HG03378 (cell line): ENCODE measurements around the gene TLE7.

Source experiments
- ATAC-seq: cut with Tn5 transposase; IDR thresholded peaks from one replicate; pipeline ENCODE4 v1.9.1; 2021; ENCODE audit warnings: mild to moderate bottlenecking, moderate library complexity; ENCODE audit not compliant: unreplicated experiment

TLE7 gene

GRCh38 chr16:71414038-71414437 lies 27.8 kb downstream of the TLE7 start:
- no peak for ATAC-seq

DNA sequence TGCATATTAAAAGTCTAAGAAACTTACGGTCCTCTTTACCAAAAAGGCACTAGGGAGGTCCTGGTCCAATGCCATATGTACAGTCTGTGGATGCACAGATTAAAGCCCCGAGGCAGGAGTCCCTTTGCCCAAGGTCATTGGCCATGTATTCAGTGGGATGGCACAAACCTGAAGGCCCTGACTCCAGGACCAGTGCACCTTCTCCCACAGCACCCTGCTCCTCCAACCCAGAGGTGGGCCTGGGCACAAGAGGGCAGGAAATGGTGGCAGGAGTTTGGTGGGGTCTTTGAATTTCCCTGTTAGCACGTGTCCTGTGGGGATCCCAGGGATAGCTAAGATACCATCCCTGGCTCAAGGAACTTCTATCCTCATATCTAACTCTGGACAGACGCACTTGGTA lies 28.5 kb downstream of the TLE7 start:
- no peak for ATAC-seq

GRCh38 chr16:71412270-71413160 lies 29.3 kb downstream of the TLE7 start:
- ATAC-seq, result peak; percentile 63

DNA sequence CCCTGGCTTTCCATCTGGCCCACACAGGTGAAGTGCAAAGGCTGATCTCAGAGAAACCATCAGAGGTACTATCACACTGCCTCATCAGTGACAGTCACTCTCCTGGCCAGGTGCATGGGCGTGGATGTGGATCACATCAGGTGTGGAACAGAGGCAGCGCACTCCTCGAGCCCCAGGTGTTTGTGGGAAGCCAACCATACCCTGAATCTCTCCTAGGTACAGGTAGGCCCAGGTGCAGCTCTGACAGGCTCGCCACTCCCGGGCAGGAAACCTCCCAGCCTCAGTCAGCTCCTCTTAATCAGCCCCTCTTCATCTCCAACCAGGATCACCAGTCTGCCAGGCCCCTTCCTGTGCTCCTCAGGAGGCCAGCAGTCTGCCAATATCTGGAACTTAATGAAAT lies 31.7 kb downstream of the TLE7 start:
- ATAC-seq, result no peak

DNA sequence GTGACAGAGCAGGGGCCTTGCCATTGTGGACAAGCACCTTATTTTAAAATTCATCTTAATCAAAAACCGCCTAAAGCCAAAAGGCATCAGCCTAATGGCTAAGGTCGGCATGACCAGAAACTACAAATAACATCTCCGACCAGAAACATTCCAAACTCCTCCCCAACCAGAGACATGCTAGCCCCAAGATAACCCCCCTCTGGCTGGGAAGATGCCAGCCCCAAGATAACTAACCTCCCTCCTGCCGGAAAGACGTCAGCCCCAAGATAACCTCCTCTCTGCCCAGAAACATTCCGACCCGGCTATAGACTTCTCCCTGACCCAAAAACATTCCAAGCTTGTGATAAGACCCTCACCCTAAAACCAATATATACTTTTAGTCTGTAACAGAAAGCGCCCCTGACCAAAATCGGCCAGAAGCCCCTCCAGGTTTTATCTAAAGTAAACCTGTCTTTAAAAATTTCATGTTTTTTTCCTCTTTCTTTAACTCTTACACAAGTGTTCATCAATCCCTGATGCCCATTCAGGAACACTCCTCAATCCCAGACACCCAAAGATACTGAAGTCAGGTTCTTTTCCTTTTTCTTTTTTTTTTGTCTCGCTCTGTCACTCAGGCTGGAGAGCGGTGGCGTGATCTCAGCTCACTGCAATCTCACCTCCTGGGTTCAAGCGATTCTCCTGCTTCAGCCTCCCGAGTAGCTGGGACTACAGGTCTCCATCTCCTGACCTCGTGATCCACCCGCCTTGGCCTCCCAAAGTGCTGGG lies 32.7 kb downstream of the TLE7 start:
- ATAC-seq, result no peak

GRCh38 chr16:71408536-71408935 lies 33.3 kb downstream of the TLE7 start:
- no peak for ATAC-seq

DNA sequence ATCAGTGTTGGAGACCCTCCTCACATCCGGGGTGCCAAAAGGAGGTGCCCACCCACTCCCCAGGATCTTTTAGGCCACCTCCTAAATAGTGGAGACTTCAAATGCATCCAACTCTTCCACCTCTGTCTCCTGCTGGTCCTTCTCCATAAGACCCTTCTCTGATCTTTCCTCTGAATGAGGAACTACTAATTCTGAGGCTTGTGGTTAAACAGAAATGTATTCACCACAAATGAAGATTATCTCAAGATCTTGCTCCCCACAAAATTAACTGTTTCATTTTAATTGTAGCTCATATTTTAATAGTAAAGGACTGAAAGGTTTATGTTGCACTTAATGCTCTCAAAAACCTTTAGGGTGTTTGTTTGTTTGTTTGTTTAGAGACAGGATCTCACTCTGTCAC lies 34.1 kb downstream of the TLE7 start:
- no peak for ATAC-seq

DNA sequence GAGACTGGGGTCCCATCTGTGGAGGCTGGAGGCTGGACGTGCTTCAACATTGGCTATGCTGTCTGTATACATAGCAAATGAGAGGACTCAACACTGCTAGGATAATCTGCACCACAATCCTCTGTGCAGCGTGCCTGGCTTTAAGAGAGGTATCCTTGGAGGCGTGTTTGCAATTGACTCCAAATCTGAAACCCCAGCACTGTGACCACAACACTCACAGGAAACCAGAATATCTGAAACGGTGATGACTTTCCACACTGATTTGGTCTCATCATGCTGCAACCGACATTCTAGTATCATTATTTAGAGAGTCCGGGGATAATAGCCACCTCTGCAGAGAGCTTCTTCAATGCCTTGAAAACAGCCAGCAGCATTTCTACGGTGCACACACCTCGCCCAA lies 35.1 kb downstream of the TLE7 start:
- ATAC-seq, result no peak

- ATAC-seq, result no peak
These were observed 35.5 kb downstream of the TLE7 start for GRCh38 chr16:71406316-71406715.

DNA sequence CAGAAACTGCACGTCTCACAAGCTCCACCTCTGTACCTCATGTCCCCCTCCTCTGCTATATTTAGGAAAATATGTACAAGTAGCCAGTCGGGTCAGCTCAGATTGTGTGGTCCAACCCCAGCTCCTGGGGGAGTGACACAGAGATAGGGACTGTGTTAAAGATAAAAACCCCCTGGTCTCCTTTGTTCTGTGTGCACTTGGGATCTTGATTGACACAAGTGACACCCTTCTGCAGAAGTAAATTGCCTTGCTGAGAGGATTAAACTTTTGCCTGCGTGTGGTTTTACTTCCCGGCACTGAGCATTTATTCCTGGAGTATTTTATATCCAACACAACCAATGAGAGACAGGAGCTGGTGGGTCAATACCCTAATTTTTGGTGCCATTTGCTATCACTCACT lies 37.5 kb downstream of the TLE7 start:
- no peak for ATAC-seq

GRCh38 chr16:71402674-71403073 lies 39.2 kb downstream of the TLE7 start:
- no peak for ATAC-seq

DNA sequence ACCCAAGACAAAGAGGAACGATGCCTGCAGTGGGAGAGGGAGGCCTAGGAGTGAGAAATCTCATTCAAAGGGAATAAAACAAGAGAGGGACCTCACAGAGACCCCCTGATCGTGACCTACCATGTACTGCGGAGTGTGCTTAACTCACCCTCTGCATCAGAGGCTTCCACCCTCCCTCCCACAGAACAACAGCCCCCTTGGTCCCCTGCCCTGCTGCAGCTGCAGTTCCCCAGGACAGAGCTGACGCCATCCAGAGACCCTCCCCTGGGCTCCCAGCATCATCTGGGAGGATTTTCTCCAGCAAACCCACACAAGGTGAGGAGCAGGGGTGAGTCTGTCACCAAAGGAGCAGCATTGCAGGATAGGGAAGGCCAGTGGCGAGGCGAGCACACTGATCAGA lies 39.8 kb downstream of the TLE7 start:
- no peak for ATAC-seq

- no peak for ATAC-seq
These were observed 41.9 kb downstream of the TLE7 start for GRCh38 chr16:71399801-71400563.

GRCh38 chr16:71396594-71396993 lies 45.3 kb downstream of the TLE7 start:
- ATAC-seq, result no peak

DNA sequence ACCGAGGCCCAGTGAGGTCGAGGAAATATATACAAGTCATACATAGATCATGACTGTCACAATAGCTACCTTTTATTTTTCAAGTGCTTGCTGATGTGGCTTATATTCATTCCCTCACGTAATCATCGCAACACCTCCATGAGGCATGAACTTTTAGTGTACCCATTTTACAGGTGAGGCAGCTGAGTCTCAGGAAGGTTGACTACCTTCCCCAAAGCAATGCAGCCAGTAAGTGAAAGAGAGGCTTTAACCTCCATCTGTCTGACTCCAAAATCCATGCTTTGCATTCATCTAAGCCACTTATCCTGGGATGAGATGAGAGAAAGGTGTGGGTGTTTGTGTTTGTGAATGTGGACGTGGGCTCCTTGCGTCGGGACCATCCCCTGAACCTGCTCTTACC lies 52.5 kb downstream of the TLE7 start:
- no peak for ATAC-seq

- no peak for ATAC-seq
These were observed 54.6 kb downstream of the TLE7 start for GRCh38 chr16:71387045-71387871.

GRCh38 chr16:71384073-71384724 lies 57.7 kb downstream of the TLE7 start:
- ATAC-seq, result no peak

DNA sequence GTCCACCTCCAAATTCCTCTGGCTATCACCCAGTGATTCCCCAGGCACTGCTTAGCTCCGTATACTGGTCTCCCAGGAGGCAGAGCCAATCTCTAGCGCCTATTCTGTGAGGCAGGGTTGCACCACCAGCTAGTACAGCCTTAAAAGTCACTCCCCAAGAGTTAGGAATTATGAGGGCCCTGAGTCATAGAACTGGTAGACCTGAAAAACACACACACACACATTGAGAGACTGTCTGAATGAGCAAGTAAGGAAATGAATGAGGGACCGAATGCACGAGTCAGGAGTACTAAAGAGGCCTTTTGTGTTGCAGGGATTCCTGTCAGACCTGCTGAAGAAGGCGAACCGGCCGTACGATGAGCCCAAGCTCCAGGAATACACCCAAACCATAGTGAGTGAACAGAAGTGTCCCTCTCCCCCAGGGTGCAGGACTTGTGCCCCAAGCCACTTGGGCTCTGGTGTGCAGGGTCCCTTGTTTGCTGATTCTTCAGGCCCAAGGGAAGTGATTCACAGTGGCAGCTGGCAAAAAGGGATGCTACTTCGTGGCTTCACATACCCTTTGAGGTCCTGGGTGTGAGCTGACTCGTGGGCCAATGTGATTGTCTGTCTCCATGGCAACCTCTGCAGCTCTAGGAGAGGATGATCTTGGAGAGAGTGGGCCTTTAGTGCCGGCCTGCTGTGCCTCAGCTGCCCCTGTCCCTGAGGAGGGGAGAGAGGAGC lies 58.6 kb downstream of the TLE7 start:
- ATAC-seq, result no peak

GRCh38 chr16:71380831-71381230 lies 61.0 kb downstream of the TLE7 start:
- ATAC-seq, result no peak
